ENCODE data around the gene SPOCK3.
"Not testable (repeated sequence)": the region's sequence is repeated elsewhere in the genome, so short reads cannot be mapped to it uniquely, and the experiment has no call there.

The SPOCK3 gene

GRCh38 chr4:167031534-167032156 is 202.6 kb downstream of the SPOCK3 start:
- no peak for DNase-seq

- DNase-seq: no peak
Measured at GRCh38 chr4:167028976-167029375, 205.3 kb downstream of the SPOCK3 start.

DNA sequence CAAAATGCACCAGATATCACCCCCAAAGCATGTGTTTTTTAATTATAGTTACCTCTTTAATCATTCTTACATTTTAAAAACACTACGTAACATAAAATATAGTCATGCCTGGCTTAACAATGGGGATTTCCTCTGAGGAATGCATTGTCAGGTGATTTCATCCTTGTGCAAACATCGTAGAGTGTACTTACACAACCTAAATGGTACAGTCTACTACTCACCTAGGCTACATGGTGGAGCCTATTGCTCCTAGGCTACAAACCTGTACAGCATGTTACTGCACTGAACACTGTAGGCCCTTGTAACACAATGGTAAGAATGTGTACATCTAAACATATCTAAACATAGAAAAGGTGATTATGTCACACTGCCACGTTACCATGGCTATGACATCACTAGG is 208.6 kb downstream of the SPOCK3 start:
- DNase-seq: no peak

DNA sequence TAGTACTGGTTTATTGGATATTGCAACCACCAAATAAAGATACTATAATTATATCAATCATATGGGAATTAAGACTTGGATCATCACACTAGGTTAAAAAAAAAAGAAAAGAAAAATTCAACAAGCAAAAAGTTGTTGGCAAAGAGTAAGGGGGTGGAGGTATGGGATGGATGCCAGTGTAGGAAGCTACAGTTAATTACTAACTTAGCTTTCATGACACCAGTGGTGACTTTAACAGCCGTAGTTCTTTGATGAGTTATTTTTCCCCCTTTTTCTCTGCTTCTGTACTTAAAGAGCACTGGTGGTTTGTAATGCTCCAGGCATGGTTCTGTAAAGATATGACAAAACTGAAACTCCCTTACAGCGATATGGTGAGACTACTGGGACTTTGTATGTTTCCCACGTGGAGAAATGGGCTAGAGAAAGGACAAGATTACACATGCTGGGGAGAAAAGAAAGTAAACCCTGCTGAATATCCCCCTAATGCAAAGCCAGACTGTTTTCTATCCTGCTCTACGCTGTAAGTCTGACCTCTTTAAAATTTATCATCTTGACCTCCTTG is 210.8 kb downstream of the SPOCK3 start:
- no peak for DNase-seq

DNA sequence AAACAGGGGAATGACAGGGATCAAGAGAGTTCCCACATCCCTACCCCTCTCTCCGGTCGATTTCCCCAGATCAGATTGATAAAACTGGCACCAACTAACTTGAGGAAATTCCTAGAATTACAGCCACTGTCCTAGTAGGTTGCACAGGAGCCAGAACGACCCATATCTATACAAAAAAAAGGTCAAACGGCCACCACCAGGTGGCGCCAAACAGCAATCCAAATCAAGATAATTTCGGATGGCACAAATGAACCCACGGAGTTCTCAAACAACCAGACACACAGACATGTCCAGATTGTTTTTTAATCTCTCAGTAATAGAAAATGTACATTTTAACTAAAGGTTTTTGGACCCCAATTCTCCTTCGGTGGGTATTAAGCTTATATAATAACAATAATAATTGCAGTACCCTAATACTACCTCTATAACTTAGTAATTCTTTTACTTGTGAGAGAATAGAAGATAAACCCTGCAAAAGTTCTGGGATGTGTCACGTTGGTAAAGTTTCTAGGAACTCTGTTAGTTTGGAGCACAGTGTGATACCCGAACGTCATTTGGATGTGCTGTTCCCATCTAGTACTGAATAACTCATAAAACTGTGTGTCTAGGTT is 212.6 kb downstream of the SPOCK3 start:
- DNase-seq: peak; percentile 72

DNA sequence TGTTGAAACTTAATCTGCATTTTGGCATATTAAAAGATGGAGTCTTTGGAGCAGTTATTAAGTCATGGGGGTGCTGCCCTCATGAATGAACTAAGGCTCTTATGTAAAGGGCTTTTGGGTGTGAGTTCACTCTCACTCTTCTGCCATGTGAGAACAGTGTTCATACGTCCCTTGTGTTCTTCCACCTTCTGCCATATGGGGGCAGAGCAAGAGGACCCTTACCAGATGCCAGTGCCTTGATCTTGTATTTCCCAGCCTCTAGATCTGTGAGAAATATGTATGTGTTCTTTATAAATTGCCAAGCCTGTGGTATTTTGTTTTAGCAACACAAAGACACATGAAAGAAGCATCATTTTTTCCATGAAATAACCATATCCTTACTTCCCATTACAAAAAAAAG is 213.9 kb downstream of the SPOCK3 start:
- peak; percentile 9 for DNase-seq

DNA sequence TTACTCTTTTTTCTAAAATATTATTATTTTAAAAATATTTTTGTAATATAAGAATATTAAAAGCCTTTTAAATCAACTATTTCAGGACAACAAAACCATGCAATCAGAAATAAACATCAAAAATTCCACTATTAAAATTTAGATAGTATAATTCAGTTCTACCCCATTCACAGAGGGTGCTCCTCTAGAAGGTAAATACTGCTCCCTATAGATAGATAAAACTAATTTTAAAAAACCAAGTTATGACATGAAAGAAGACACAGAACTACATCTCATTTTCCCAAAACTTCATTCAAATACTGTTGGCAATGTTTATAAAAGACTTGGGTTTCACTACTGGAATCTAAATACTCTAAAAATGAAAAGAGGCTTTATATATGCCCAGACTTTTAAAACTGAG is 219.3 kb downstream of the SPOCK3 start:
- DNase-seq: no peak

DNA sequence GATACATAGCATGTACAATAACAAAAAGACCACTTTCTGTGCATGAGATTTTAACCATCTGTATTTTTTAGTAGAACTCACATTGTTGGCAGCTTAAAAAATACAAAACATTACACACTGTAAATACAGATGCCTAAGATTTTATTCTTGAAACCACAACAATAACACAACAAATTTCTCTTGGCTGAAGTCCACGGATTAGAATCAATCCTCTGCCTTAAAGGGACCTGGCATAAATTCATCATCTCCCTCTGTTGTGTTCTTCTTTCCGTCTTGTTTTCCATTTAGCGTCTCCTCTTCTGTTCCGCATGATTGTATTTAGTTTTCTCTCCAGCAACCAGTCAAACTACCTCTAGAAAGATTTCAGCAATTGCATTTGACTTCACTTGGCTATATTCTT is 231.0 kb downstream of the SPOCK3 start:
- no peak for DNase-seq

- DNase-seq: no peak
Measured at GRCh38 chr4:167000141-167000852, 234.0 kb downstream of the SPOCK3 start.

- DNase-seq: no peak
Measured at GRCh38 chr4:166996216-166996615, 238.1 kb downstream of the SPOCK3 start.

DNA sequence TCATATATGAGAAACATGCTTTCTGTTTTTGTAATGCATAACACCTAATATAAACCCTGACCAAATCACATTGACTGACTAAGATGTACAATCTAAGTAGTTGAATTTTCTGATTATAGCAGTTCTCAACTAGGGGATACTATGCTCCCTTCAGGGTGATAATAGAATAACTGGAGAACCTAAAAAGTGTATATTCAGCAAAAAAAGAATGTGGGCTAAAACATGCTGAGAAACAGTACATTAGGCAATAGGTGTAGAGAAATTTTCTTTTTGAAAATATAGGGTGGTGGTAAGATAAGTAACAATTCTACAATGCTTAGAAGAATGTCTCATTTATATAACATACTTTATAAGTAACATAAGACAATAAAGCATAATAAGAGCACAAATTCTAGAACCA is 239.6 kb downstream of the SPOCK3 start:
- no peak for DNase-seq

DNA sequence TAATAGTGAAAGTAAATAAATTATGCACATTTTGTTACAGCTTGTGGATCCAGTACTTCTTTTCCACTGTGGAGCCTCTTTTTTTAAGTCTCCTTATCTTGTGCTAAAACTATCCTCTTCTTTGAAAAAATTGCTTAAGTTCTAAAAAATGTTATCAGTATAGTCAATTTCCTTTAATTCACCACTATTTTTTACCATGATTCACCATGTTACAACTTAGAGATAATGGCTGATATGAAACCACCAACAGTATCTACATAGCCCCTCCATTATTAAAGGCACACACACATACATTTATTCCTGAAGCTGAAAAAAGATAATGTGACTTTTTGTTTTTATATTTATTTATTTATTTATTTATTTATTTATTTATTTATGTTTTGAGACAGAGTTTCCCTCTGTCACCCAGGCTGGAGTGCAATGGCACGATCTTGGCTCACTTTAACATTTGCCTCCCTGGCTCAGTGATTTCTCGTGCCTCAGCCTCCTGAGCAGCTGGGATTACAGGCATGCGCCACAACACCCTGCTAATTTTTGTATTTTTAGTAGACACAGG is 243.2 kb downstream of the SPOCK3 start:
- DNase-seq: peak; percentile 65

DNA sequence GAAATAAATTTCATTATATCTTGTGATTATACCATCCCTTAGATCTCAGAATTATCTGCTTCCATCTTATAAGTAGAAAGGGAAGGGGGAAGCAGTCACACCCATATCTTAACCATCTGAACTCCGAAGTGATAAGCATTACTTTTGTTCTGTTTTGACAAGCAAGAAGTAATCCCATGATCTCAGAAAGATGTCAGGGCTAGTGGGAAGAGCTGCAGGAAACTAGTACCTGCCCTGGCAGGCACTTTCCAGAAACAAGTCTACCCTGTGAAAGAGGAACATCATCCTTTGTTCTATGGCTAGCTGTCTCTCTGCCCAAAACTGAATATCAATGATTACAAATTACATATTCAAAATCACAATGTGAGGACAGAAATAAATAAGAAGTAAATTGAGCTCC is 244.4 kb downstream of the SPOCK3 start:
- peak; percentile 1 for DNase-seq

- DNase-seq: peak; percentile 87
Measured at GRCh38 chr4:166987026-166987425, 247.3 kb downstream of the SPOCK3 start.

GRCh38 chr4:166981847-166982246 is 252.4 kb downstream of the SPOCK3 start:
- DNase-seq: no peak

DNA sequence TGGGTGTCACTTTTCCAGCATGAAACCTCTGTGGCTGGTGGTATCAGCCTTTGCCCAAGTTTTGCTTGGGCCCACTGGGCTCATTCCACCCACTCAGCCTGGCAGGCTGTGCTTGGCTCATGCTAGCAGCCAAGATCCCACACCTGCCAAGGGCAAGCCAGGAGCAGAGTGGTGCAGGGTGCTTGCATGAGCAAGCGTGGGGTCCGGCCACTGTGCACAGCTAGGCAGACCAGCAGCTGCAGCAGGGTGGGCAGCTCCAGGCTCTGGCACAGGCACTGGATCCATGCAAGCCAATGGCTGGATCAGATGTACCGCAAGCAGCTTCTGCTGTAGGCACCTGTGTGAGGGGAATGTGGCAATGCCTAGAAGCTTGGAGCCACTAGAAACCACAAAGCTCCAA is 253.9 kb downstream of the SPOCK3 start:
- no peak for DNase-seq

DNA sequence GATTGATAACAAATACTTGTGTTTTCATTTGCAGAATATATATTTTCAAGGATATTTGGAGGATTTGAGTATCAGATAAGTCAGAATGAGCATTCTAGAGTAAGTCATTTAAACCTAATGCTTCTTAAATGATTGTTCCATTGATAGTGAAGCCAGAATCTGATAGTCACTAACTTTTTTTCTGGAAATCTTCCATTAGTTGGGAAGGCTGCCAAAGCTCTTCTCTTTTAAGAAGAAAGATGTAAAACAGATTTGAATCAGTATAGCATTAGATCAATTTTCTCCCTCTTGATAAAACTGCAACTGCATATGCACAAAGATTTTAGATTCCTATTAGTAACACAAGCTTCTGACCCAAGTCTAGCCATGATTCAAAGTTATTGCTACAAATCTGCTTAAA is 256.7 kb downstream of the SPOCK3 start:
- DNase-seq: no peak

DNA sequence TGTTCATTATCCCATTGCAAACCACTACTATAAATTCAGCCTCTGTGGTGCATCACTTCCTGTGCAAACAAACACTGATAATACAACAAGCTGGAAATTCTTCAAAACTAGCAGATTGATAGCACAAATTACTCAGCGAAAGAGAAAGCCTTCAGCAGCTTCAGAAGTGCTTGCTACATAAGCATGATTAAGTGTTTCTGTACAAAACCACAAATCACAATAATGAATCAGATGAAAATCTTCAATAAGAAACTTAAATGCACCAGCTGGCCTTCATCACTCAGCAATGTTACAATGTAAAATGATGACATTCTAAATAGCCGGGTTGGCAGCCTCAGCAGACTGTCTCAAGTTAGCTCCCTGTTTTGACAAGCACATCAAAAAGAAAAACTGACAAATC is 262.2 kb downstream of the SPOCK3 start:
- peak; percentile 11 for DNase-seq

DNA sequence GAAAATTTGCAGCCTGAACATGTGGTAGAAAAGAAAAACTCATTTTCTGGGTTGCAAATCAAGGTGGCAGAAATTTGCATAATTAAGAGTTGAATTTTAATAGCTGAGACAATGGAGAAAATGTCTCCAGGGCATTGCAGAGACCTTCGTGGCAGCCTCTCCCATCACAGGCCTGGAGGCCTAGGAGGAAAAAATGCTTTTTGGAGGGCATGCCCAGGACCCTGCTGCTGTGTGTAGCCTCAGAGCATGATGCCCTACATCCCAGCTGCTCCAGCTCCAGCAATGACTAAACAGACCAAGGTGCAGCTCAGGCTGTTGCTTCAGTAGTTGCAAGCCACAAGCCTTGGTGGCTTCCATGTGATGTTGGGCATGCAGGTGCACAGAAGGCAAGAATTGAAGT is 266.1 kb downstream of the SPOCK3 start:
- not testable (repeated sequence) for DNase-seq

GRCh38 chr4:166965562-166965961 is 268.7 kb downstream of the SPOCK3 start:
- no peak for DNase-seq

DNA sequence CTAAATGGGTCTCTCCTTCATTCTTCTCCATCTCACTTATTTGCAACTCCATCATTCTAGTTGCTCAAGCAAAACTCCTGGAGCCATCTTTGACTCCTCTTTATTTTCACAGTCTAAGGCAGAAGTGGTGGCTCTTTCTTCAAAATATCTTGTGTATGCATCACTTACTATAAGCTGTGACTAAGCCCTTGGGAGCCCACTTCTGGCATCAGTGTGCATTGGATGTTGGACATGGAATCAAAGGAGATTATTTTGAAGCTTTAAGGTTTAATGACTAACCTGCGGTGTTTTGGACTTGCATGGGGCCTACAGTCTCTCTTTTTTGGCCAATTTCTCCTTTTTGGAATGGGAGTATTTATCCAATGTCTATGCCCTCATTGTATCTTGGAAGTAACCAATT is 276.8 kb downstream of the SPOCK3 start:
- no peak for DNase-seq

- DNase-seq: no peak
Measured at GRCh38 chr4:166956484-166956883, 277.8 kb downstream of the SPOCK3 start.

- DNase-seq: no peak
Measured at GRCh38 chr4:166941629-166942028, 292.7 kb downstream of the SPOCK3 start.

DNA sequence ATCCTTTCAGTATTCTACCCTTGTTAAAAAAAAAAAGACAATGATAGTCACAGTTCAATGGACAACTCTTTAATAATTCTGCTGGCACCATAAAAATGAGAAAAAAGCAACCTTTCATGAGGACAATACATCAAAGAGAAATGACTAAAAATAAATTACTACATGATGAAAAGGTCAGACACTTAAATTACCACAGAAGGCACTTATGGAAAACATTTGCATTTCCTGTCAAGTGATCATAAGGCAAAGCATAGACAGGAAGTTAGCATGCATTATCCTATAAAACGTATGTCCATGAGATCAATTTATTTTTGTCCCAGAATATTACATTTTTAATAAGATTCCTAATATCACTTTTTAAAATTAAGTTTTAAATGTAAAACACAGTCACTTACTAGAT is 303.8 kb downstream of the SPOCK3 start:
- no peak for DNase-seq
